Right ventricle myocardium superior (tissue), 1 donor: ENCODE results near the gene MSANTD2. TPM values are rescaled to one million over a fixed set of nuclear protein-coding genes. Genes with fewer than 3 reads are reported as not detected.
"Not testable (repeated sequence)": the region's sequence is repeated elsewhere in the genome, so short reads cannot be mapped to it uniquely, and the experiment has no call there.

ENCODE experiments used
- ATAC-seq: fragments of 200-7000 bp; cut with Tn5 transposase; one replicate; pipeline ENCODE4 v1.9.1; 2020; ENCODE audit warnings: mild to moderate bottlenecking; ENCODE audit not compliant: poor library complexity
- DNase-seq: peaks from one replicate; pipeline ENCODE4 v3.0.0-alpha.2; 2020
- intact Hi-C: fragments of 100-400 bp; cut with DNase I; formaldehyde crosslinking; loops from one replicate; pipeline ENCODE4 v1.11.2; 2022
- total RNA-seq: library from RNA; stranded (reverse); fragmentation: NEBNext Ultra II Directional; extraction: Animal tissue kit (Norgen Biotek cat#: 25700); gene quantifications from one replicate; pipeline ENCODE4 v1.2.1, GENCODE V29; 2021
- donor health status: DM: no; HTN: yes; CAD: no; lungs with severe emphysema.

The MSANTD2 gene
- total RNA-seq, 1 donor from 2014 or later = 4.0 TPM

GRCh38 chr11:124791626-124792341, 8.4 kb downstream of the MSANTD2 start:
- ATAC-seq (no peak), DNase-seq (no peak)
- intact Hi-C loops = no loop called here

DNA sequence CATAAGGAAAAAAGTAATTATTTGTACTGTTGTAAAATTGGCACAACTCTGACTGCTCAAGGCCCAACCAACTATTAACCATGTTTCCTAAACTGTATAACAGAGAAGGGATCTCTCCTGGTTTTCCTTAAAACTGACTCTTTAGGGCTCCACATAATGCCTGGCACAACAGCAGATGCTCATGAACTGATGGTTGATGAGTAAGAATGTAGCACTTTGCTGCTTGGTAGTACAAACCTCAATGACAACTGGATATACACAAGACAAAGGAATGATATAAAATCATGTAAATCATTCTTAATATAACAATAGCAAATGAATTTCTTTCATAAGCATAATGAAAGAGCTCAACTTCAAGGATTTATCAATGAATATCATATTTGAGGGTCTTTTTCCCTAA, 11.7 kb downstream of the MSANTD2 start:
- no peak for DNase-seq
- no peak for ATAC-seq
- intact Hi-C loops = no loop called here

DNA sequence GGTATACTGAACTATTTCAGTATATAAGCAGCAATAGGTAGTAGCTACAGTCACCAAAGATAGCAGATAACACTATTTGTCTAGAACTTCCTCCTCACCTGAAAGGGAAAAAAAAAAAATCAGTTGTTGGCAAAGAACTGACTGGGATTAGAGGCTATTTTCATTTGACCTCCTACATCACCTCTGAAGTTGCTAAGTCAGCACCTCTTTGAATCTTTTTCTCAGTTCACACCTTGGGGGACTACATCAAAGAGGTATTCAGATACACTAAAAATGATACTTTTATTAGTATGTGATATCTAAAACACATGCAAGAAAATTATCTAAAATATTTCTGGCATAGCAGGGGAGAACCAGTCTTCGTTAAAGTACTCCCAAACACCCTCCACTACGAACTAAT, 16.2 kb downstream of the MSANTD2 start:
- DNase-seq = no peak
- ATAC-seq = no peak
- intact Hi-C loops = no loop called here

GRCh38 chr11:124783002-124783401, 17.2 kb downstream of the MSANTD2 start:
- intact Hi-C loops = no loop called here
- no peak for DNase-seq
- no peak for ATAC-seq

- ATAC-seq (no peak), DNase-seq (no peak)
- intact Hi-C loops = no loop called here
These were observed 20.6 kb downstream of the MSANTD2 start for GRCh38 chr11:124779568-124779967.

GRCh38 chr11:124778281-124778680, 21.9 kb downstream of the MSANTD2 start:
- intact Hi-C loops = no loop called here
- ATAC-seq (no peak), DNase-seq (no peak)

GRCh38 chr11:124776865-124777645, 23.2 kb downstream of the MSANTD2 start:
- intact Hi-C loops = no loop called here
- ATAC-seq (no peak), DNase-seq (no peak)

- DNase-seq, ATAC-seq, intact Hi-C loops: not testable (repeated sequence)
These were observed 29.2 kb downstream of the MSANTD2 start for GRCh38 chr11:124770959-124771358.

DNA sequence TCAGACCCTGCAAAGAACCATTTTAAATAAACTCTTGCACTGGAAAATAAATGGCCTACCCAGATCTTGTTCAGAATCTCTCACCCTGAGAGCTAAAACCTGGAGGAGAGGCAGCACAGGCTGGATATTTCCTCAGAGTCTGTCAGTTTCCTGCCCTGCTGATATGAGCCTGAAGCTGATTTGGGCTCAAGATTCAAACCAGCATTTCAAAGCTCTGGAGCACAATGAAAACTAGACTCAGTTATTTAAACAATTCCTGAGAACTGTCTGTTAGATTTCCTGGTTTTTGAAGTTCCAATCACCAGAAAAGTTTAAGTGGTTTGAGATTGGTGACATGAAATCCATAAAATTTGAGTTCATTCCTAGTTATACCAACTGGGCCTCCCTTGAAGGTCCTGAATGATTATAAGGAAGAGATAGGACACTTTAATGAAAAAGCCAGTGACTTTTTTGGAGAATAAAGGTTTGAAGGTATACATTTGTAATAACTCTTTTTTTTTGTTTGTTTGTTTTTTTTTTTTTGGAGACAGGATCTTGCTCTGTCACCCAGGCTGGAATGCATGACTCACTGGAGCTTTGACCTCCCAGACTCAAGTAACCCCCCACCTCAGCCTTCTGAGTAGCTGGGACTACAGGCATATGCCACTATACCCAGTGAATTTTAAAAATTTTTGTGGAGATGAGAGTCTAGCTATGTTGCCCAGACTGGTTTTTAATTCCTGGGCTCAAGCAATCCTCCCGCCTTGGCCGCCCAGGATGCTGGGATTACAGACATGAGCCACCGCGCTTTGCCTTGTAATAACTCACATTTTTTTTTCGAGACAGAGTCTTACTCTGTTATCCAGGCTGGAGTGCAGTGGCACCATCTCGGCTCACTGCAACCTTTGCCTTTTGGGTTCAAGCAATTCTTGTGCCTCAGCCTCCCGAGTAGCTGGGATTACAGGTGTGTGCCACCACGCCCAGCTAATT, 30.1 kb downstream of the MSANTD2 start:
- ATAC-seq = no peak
- intact Hi-C loops = loop anchor here (10.0 kb wide), 1 partner anchor 65 kb away; no protein-coding TSS in a partner anchor
- no peak for DNase-seq

DNA sequence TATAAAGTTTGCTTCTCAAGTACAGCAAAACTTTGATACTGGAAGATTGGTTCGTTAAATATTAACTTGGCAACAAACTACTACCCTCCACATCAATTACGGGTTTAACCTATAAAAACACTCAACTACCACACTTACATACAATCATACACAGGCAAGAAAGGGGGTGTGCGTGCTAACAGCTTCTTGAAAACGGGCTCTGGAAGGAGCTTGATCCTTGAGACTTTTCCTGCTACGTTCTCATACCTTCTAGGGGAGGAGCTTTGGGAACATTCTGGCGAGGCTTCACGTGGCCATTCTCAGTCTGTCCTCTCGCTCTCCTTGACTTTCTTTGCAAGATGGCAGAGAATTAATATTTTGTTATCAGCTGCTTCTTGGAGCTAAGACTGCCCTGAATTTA, 31.3 kb downstream of the MSANTD2 start:
- ATAC-seq (no peak), DNase-seq (no peak)
- intact Hi-C loops = loop anchor here (10.0 kb wide), 1 partner anchor 66 kb away; no protein-coding TSS in a partner anchor

- DNase-seq = no peak
- intact Hi-C loops = loop anchor here (10.0 kb wide), 1 partner anchor 69 kb away; no protein-coding TSS in a partner anchor
- ATAC-seq = no peak
These were observed 34.0 kb downstream of the MSANTD2 start for GRCh38 chr11:124766156-124766555.

- DNase-seq (peak; percentile 93), ATAC-seq (peak; percentile 59)
- intact Hi-C loops = loop anchor here (5.0 to 10.0 kb wide), 2 partner anchors 71 to 91 kb away; partner anchors contain the start of genes SIAE and SPA17
These were observed 36.9 kb downstream of the MSANTD2 start for GRCh38 chr11:124763156-124763947.

- DNase-seq (no peak), ATAC-seq (peak; percentile 21)
- intact Hi-C loops = loop anchor here (5.0 to 10.0 kb wide), 2 partner anchors 72 to 90 kb away; partner anchors contain the start of genes SIAE and SPA17
These were observed 37.5 kb downstream of the MSANTD2 start for GRCh38 chr11:124762624-124763155.

DNA sequence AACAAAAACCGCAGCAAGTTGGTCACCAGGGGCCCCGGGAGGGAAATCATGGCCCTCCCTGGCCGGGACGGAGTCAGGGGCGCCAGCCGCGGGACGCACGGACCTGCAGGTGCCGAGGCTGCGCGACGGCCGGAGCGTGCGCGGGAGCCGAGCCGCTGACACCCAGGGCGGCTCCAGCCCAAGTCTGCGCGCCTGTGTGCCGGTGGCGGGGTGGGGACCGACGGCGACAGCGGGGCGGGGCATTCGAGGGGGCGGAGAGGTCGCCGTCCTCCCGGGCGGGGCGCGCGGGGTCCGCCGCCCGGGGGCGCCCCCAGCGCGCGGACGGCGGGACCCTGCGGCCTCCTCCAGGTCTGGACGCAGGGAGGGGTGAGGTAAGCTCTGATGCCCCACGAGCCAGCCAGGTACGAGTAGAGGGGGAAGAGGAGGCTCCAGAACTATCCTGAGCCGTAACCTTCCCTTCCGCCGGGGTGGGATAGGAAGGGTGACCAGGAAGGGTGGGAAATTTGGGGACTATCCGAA, 38.0 kb downstream of the MSANTD2 start, which contains the start of gene ESAM:
ESAM (minus strand) TSS at position 186 of the 519 bp plus-strand sequence; CDS start at position 50, 136 bp downstream.
- ATAC-seq = peak; percentile 53
- intact Hi-C loops = loop anchor here (5.0 to 10.0 kb wide), 2 partner anchors 73 to 90 kb away; partner anchors contain the start of genes SIAE and SPA17
- DNase-seq = peak; percentile 67

DNA sequence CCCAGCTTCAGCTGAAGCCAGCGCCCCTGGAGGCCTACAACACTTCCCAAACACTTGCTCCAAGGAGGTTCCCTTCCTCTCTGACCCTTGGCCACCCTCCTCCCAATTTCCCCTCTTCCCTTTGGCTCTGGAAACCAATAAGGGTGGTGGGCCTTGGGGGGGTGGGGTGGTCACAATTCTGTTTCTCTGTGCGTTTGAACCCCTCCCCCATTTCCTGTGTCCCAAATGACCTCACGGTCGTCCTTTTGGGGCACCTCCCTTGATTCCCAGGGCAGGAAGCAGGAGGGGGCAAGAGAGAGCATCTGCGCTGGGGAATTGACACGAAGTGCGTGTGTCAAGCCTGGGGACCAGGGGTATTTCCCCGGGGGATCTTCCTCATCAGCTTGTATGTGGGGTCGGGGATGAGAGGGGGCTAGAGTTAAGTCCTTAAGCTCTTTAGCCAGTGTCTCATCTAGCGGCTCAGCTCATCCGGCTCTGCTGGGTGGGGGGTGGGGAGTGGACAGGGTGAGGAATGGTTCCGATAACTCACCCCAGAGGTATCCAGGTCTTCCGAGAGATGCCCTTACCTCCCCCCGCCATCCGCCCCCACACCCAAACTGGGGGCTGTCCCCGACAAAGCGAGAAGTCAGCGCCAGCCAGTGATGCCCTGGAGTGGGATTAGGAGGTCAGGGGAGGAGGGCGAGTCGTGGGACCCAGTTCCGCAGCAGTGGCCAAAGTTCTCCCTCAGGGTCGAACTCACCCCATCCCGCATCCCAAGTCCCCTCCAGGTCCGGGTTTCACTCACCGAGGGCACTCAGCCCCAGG, 38.7 kb downstream of the MSANTD2 start:
- ATAC-seq (no peak), DNase-seq (no peak)
- intact Hi-C loops = loop anchor here (5.0 to 10.0 kb wide), 2 partner anchors 73 to 89 kb away; partner anchors contain the start of genes SIAE and SPA17

DNA sequence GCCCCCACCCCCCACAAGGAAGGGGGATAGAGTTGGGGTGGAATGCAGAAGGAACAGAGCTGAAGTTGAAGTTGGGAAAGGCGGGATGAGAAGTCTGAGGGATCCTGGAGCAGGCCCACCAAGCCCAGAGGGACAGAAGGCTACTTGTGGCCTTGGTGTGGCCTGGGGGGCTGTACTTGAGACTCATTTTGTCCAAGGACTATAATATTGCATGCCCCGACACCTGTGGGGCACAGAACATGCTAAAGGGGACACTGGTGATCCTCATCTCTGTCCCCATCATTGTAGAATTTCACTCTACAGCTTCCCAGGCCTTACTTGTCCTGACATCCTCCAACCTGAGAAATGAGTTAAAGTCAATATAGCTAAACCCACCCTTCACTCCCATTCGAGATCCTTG, 39.4 kb downstream of the MSANTD2 start:
- intact Hi-C loops = loop anchor here (5.0 to 10.0 kb wide), 2 partner anchors 74 to 89 kb away; partner anchors contain the start of genes SIAE and SPA17

More for the DNA sequence above, 39.4 kb downstream of the MSANTD2 start:
- no peak for ATAC-seq
- DNase-seq = no peak
